Loucy (cell line): ENCODE data around the gene LAPTM4A.

ENCODE experiments used
- H2AFZ ChIP-seq: fragments of 200-600 bp; sonication (generic); 2 replicates; pipeline ENCODE4 v1.6.0; 2016; ENCODE audit warnings: antibody characterized with exemption, mild to moderate bottlenecking, low read length, moderate library complexity
- H3F3A ChIP-seq: fragments of 200-600 bp; 2 replicates; pipeline ENCODE4 v1.6.0; 2016; ENCODE audit warnings: antibody characterized with exemption, low read depth, mild to moderate bottlenecking
- H3K27me3 ChIP-seq: fragments of 200-600 bp; sonication (generic); 2 replicates; pipeline ENCODE4 v1.6.1; 2014; ENCODE audit warnings: low read length, mild to moderate bottlenecking; ENCODE audit not compliant: insufficient read depth, poor library complexity, severe bottlenecking
- H3K36me3 ChIP-seq: fragments of 200-600 bp; sonication (generic); 2 replicates; pipeline ENCODE4 v1.6.1; 2016; ENCODE audit warnings: low read length; ENCODE audit not compliant: insufficient read depth
- H3K4me1 ChIP-seq: fragments of 200-600 bp; sonication (generic); 2 replicates; pipeline ENCODE4 v1.5.1; 2014; ENCODE audit warnings: low read length, mild to moderate bottlenecking; ENCODE audit not compliant: insufficient read depth, poor library complexity, severe bottlenecking
- H3K4me2 ChIP-seq: fragments of 200-600 bp; sonication (generic); 2 replicates; pipeline ENCODE4 v1.6.0; 2014; ENCODE audit warnings: antibody characterized with exemption, low read length, low read depth, mild to moderate bottlenecking; ENCODE audit not compliant: poor library complexity, severe bottlenecking
- H3K4me3 ChIP-seq: fragments of 200-600 bp; sonication (generic); 2 replicates; pipeline ENCODE4 v1.5.1; 2014; ENCODE audit warnings: low read length, mild to moderate bottlenecking, mixed read lengths; ENCODE audit not compliant: poor library complexity, severe bottlenecking
- H3K79me2 ChIP-seq: fragments of 200-600 bp; sonication (generic); 2 replicates; pipeline ENCODE4 v1.6.1; 2014; ENCODE audit warnings: low read length; ENCODE audit not compliant: insufficient read depth
- H3K9ac ChIP-seq: fragments of 200-600 bp; sonication (generic); 2 replicates; pipeline ENCODE4 v1.6.0; 2014; ENCODE audit warnings: mild to moderate bottlenecking, low read depth, low read length, moderate library complexity; ENCODE audit not compliant: poor library complexity, severe bottlenecking
- H3K9me2 ChIP-seq: fragments of 200-600 bp; sonication (generic); replicated peaks from 2 replicates; pipeline ENCODE4 v1.6.1; 2016; ENCODE audit warnings: low read depth, low read length, mixed read lengths
- H3K9me3 ChIP-seq: fragments of 200-600 bp; sonication (generic); 2 replicates; pipeline ENCODE4 v1.6.1; 2014; ENCODE audit warnings: mild to moderate bottlenecking, antibody characterized with exemption, low read length, low read depth; ENCODE audit not compliant: insufficient read depth
- H4K20me1 ChIP-seq: fragments of 200-600 bp; sonication (generic); 2 replicates; pipeline ENCODE4 v1.6.0; 2014; ENCODE audit warnings: antibody characterized with exemption, low read length, mild to moderate bottlenecking; ENCODE audit not compliant: insufficient read depth, poor library complexity, severe bottlenecking
- CTCF ChIP-seq: fragments of 200-600 bp; sonication (generic); conservative IDR thresholded peaks from 2 replicates; pipeline ENCODE4 v1.5.1; 2014; ENCODE audit warnings: mild to moderate bottlenecking, antibody characterized with exemption, low read length
- EZH2phosphoT487 ChIP-seq: fragments of 200-600 bp; IDR thresholded peaks from 2 replicates; pipeline ENCODE4 v1.6.1; 2018; ENCODE audit warnings: antibody characterized with exemption, mild to moderate bottlenecking, moderate library complexity, borderline replicate concordance

Gene LAPTM4A

GRCh38 chr2:20012032-20012281 lies 39.5 kb downstream of the LAPTM4A start:
- Histone ChIP-seq H4K20me1 (no peaks in the 10 kb centered on the region), H3K4me3 (no peak overlapping the region), H2AFZ (no peak overlapping the region), H3K4me2 (no peak overlapping the region), H3K4me1 (no peaks in the 10 kb centered on the region), H3K27me3 (no peaks in the 10 kb centered on the region), H3K9me2 (no peaks in the 10 kb centered on the region), H3K9ac (no peak overlapping the region), H3F3A (no peaks in the 10 kb centered on the region), H3K79me2 (no peaks in the 10 kb centered on the region), H3K36me3 (no peaks in the 10 kb centered on the region), H3K9me3 (no peaks in the 10 kb centered on the region)
- TF ChIP-seq CTCF (no peak), EZH2phosphoT487 (no peak)

GRCh38 chr2:20011276-20012031 lies 40.0 kb downstream of the LAPTM4A start:
- no peak for TF ChIP-seq CTCF
- TF ChIP-seq EZH2phosphoT487 = no peak
- H2AFZ ChIP-seq = no peak overlapping the region
- H3K4me3 ChIP-seq = no peak overlapping the region

GRCh38 chr2:20008703-20009102 lies 42.7 kb downstream of the LAPTM4A start:
- TF ChIP-seq EZH2phosphoT487 (no peak), CTCF (no peak)

More at GRCh38 chr2:20011276-20012031, 40.0 kb downstream of the LAPTM4A start:
- H3K9ac ChIP-seq = no peak overlapping the region
- H3K79me2 ChIP-seq = no peaks in the 10 kb centered on the region
- no peak overlapping the region for H3K4me2 ChIP-seq
- no peaks in the 10 kb centered on the region for H3K9me3 ChIP-seq
- no peaks in the 10 kb centered on the region for H3K4me1 ChIP-seq
- no peaks in the 10 kb centered on the region for H3K27me3 ChIP-seq
- no peaks in the 10 kb centered on the region for H3K9me2 ChIP-seq
- no peaks in the 10 kb centered on the region for H3F3A ChIP-seq
- no peaks in the 10 kb centered on the region for H3K36me3 ChIP-seq
- H4K20me1 ChIP-seq = no peaks in the 10 kb centered on the region

More at GRCh38 chr2:20008703-20009102, 42.7 kb downstream of the LAPTM4A start:
- no peaks in the 10 kb centered on the region for H3K4me1 ChIP-seq
- no peak overlapping the region for H3K4me2 ChIP-seq
- H2AFZ ChIP-seq = no peak overlapping the region
- H3K9me2 ChIP-seq = no peaks in the 10 kb centered on the region
- H3K9me3 ChIP-seq = no peaks in the 10 kb centered on the region
- no peaks in the 10 kb centered on the region for H3K27me3 ChIP-seq
- H4K20me1 ChIP-seq = no peaks in the 10 kb centered on the region
- H3F3A ChIP-seq = no peaks in the 10 kb centered on the region
- no peak overlapping the region for H3K9ac ChIP-seq
- no peak overlapping the region for H3K4me3 ChIP-seq
- no peaks in the 10 kb centered on the region for H3K36me3 ChIP-seq
- H3K79me2 ChIP-seq = no peaks in the 10 kb centered on the region
